Fibroblast of peridontal ligament (primary cell): ENCODE data around the gene DSEL.
A peak's percentile ranks its signal among the peaks of the same experiment; 100 is the strongest.

Source experiments
- DNase-seq: peaks from one replicate; pipeline ENCODE4 v3.0.0-alpha.2; 2010; ENCODE audit errors: extremely low read depth

The DSEL gene

DNA sequence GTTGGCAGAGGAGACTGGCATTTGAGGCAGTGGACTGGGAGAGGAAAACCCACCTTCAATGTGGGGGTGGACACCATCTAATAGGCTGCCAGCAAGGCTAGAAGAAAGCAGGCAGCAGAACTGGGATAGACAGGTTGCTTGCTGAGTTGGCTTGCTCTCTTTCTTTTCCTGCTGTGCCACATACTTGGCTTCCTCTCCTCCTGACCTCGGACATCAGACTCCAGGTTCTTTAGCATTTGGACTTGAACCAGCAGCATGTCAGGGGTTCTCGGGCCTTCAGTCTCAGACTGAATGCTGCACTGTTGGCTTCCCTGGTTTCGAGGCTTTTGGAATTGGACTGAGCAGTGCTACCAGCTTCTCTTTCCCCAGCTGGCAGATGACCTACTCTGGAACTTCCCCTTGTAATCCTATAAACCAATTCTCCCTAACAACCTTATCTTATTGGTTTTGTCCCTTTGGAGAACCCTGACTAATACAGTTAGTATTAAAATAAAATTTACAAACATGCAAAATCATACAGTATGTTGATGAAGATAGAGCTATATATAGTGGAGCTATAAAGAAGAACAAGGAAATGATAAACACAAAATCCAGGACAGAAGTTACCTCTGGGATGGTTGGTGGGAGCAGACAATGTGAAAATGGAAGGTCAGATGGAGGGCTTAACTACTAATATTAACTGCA lies 15.9 kb downstream of the DSEL start:
- DNase-seq = no peak

DNA sequence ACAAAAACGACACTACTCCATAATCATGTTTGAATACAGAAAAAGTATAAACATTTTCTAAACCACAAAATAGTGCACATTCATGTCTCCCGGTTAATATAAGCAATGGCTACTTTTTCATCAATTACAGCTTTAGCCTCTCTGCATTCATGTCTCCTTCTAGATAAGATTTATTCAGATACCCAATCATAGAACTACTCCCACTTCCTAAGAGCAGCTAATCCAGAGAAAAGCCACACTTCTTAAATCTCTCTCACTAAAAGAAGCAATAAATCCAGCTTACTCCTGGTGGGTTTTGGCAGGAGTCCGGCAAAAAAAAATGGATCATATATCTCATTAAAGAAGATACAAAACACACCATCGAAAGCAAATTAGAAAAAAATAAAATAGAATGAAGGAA lies 20.1 kb downstream of the DSEL start:
- DNase-seq = no peak

DNA sequence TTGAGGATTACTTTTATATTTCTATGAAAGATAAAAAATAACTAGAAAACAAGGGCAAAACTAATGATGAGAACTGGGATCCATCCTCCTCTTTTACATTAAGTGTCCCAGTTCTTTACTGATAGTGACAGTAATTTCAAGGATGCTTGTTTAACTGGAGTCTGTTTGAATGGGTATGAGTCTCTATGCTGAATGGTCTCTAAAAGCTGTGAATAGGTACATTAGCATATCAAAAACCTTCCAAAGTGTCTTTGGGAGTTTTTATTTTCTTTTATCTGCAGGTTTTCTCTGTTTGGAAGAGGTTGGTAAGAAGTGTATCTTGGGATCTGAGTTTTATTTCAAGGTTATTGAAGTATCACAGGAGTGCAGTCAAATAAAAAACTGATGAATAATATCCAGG lies 30.0 kb downstream of the DSEL start:
- no peak for DNase-seq

DNA sequence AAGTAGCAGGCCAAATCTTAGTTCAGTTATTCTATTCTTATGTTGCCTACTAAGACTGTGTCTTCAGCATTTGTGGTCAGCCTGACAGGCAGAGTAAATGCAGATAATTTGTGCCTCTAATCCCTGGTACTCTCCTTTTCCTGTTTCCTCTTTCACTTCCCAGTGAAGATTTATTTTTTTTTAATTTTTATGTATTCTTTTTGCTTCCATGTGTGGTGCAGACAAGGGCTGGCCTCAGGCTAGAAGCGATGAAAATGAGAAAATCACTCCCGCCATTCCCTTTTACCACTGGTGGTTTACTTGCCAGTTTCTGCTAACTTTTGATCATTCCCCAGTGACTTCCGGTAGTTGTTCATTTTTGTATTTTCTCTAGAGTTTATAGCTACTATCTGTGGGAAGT lies 30.9 kb downstream of the DSEL start:
- no peak for DNase-seq

DNA sequence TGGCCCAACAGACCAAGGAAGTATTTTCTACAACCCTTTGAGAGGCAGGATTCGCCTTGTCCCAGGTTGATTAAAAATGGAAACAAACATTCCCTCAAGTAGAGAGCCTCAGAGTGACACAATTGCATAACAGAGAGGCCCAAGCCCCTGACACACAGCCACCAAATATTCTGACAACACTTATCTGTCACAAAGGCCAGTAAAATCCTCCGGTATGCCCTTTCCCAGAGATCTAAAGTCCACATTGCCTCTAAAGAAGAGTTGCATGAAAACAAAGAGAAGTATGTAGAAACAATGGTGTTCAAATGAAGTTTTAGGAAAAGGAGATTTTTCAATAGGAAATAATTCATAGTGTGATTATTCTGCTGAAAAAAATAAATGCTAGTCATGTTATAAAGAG lies 32.1 kb downstream of the DSEL start:
- no peak for DNase-seq

DNA sequence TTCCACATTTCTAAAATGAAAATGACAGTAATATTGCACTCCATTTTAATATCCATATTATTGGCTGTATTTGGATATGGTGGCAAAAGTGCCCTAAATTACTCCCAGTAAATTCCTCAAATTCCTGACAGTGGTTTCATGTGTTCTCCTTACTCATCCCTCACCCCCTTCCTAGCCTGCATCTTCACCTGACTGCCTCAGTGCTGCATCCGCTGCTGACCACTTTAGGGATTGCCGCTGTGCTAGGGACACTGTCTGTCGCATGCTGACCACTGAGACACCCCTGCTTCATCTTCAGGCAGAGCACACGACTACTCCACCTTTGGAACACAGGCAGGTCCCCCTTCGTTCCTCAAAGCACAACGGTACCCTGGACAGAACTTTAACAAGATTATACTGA lies 32.6 kb downstream of the DSEL start:
- no peak for DNase-seq

DNA sequence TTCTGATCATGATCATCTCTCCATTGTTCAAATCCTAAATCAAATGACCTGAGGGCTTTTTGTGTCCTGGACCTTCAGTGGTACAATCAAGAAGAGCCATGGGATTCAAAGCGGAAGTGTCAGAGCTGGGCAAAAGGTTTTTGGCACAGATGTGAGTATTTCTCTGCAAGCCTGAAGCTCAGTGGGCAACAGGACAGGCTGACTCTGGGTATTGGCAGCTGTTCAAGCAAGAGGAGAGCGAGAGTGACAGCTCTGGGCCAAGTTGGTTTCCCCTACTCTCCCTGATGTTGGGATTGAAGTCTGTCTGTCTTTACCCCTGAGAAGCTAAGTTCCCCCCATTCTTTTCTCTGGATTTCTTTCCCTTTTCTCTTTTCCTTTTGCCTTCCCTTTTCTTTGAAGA lies 33.3 kb downstream of the DSEL start:
- no peak for DNase-seq

DNA sequence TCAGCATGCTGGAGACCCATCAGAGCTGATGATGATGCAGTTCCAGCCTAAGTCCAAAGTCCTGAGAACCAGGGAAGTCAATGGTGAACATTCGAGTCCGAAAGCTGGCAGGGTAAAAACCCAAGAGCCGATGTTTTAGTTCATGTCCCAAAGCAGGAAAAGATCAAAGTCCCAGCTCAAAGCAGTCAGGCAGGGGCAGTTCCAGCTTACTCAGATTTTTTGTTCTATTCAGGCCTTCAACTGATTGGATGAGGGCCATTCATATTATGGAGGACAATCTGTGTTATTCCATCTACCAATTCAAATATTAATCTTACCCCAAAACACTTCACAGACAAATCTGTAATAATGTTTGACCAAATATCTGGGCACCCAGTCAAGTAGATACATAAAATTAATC lies 38.3 kb downstream of the DSEL start:
- no peak for DNase-seq

DNA sequence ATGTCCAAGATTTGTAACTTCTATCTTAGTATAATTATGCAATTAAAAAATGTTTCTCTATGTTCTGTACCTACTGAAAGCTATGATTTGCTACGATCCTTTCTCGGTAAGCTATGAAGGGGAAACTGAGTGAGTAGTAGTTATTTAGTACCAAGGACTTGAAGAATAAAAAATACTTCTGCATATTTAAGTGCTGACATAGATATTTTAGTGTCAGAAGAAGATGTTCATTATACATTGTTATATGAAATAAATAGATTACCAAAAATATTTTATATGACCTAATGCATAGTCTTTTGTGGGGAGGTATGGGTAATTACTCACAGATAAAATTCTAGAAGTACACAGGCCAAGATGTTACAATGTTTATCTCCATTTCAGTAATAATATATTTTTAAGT lies 39.0 kb downstream of the DSEL start:
- DNase-seq = no peak

DNA sequence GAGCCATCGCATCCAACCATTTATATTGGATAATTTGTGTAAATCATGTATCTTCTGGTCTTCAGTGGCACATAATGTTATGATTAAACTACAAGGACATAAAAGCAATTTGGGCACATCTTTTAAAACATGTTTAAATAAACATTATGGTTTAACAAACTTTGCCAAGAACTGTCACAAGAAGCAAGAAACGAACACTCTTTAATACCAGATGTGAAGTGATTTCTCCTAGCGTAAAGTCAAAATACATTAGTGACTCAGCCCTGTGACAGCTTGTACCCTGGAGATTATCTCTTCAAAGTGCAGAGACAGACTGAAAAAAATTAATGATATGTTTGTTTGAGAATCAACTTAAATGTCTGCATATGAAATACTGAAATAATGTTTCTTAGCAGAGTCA lies 39.9 kb downstream of the DSEL start:
- DNase-seq = peak; percentile 49

DNA sequence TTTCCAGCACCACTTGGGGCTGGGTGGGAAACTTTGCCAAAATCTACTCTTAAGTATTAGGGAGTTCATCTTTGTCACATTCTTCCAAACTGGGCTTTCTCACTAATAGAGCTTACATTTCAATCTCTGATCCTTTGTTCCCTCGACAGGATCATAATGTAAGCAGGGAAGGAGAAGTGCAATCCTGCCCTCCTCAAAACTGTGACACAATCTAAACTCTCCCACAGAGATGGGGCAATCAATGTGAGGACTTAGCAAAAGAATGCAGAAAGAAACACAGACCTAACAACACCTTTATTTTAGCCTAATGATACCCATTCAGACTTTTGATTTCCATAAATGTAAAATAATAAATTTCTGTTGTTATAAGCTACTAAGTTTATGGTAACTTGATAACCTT lies 40.8 kb downstream of the DSEL start:
- peak; percentile 57 for DNase-seq

DNA sequence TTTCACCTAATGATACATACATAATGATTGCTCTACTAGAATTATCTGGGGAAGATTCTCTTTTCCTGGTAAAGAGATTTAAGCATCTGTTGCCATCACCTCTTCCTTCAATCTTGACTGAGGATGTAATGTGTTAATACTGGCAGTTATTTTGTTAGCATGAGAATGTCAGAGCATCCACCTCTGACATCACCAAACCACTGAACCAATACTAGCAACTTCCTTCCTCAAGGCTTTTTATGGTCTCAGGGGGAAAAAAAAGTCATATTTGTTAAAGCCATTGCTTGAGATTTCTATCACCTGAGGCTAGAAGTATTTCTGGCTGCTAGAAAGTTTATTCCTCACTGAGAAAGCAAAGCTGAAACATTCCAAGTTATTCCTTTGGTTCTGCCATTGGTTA lies 48.5 kb downstream of the DSEL start:
- no peak for DNase-seq

DNA sequence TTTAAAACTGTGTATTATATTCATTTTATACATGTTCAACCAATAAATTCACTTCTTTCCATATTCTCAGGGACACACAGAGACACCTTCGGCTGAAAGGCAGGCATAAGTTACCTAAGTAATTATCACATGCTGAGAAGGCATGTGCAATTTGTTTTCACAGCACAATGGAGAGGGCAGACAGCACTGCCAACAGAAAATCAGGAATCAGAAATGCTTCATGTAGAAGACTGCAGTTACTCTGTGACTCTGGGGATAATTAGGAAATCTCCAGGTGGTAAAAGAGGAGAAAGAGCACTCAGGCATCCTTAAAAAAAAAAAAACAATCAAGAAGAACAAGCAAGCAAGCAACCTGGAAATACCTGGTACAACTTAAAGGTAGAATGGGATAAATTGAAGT lies 49.3 kb downstream of the DSEL start:
- DNase-seq = no peak

DNA sequence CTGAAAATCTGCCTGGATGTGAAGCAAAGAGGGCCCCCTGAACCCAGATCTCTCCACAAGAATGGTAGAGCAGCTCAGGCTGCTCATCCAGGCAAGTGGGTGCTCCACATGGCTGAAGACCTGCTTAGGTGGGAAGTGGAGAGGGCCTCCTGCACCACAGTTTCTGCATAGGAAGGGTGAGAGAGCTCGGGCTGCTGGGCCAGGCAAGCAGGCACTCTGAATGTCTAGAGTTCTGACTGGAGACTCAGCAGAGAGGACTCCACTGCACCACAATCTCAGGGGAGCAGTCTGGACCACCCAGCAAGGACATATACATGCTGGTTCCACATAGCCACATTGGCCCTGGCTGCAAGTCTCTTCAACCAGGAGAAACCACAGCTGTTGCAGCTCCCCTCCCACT lies 52.0 kb downstream of the DSEL start:
- no peak for DNase-seq

DNA sequence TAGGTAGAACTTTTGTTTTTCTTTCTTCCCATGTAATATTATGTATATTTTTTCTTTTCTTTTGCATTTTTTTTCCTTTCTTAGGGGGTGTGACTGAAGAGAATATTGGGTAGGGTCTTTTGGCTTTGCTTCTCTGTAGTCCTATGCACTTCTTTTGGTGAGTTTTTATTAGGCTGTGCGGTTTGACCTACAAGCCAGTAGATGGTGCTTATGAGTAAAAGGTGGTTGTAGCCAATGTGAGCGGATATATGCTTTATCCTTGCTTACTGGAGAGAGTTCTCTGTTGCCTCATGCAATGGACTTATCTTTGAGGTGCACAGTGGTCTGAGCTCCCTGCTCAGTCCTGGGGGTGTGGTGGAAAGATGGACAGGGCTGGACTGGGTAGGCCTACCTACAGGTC lies 52.7 kb downstream of the DSEL start:
- no peak for DNase-seq

DNA sequence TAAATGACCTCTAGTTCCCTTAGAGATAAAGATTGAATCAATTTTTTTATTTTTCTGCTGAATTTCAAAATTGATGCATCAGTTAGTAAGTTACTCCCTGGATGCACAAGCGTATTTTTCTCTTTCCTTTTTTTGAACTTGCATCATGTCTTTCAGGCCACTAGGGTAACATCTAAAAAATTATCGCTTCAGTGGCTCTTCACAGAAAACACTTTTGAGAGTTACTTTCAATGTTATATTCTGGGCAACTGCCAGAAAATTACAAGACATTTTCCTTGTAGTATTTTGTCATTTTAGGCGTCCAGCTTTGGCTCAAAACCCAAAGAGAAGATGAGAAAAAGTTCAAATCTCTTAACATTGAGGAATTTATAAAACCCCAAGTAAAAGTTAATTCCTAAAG lies 59.8 kb downstream of the DSEL start:
- DNase-seq = no peak
